Vagina (tissue), 2 donors: ENCODE results near the gene BRD8. TPM values are rescaled to one million over a fixed set of nuclear protein-coding genes. Genes with fewer than 3 reads are reported as not detected.

Source experiments
- DNase-seq, 2 donors: peaks; one replicate each; pipeline ENCODE4 v3.0.0-alpha.2; 2017; ENCODE audit errors: extremely low spot score in 2 of 2
- H3K27ac ChIP-seq: fragments of 200-600 bp; sonication (generic); one replicate; pipeline ENCODE4 v1.5.1; 2019
- H3K27me3 ChIP-seq: fragments of 200-600 bp; sonication (generic); one replicate; pipeline ENCODE4 v1.5.1; 2019
- H3K36me3 ChIP-seq, 2 donors: fragments of 200-600 bp; sonication (generic); one replicate each; pipeline ENCODE4 v1.5.1; 2017 to 2019
- H3K4me1 ChIP-seq: fragments of 200-600 bp; sonication (generic); one replicate; pipeline ENCODE4 v1.5.1; 2019
- H3K4me3 ChIP-seq, 2 donors: fragments of 200-600 bp; sonication (generic); 1 replicate in 1 of 2; 2 replicates in 1 of 2; pipeline ENCODE4 v1.5.1; 2016 to 2019
- H3K9me3 ChIP-seq: fragments of 200-600 bp; sonication (generic); one replicate; pipeline ENCODE4 v1.5.1; 2019
- POLR2A ChIP-seq, 2 donors: fragments of 450-650 bp; IDR thresholded peaks; one replicate each; pipeline ENCODE4 v1.6.1; 2017; ENCODE audit warnings: antibody characterized with exemption in 2 of 2, mild to moderate bottlenecking in 2 of 2, moderate library complexity in 2 of 2
- POLR2AphosphoS5 ChIP-seq, 2 donors: sonication (generic); formaldehyde crosslinking; IDR thresholded peaks; one replicate each; pipeline ENCODE4 v1.9.0; 2017; ENCODE audit warnings: antibody characterized with exemption in 2 of 2, mild to moderate bottlenecking in 2 of 2, low read depth in 1 of 2; ENCODE audit not compliant: insufficient read depth in 1 of 2
- intact Hi-C: fragments of 100-400 bp; cut with DNase I; formaldehyde crosslinking; loops from one replicate; pipeline ENCODE4 v1.15.1; 2023
- total RNA-seq: library from RNA; depleted of rRNA; stranded (reverse); fragments of >200 nt; gene quantifications from one replicate; pipeline ENCODE4 v1.2.3, GENCODE V29; 2016
- TF ChIP-seq, protein P1 (sequence below), 3 experiments: fragments of 450-650 bp in 2 of 3; fragments of 200-600 bp in 1 of 3; sonication (generic) in 1 of 3; IDR thresholded peaks; one replicate each; pipeline ENCODE4 v1.5.1; 2017 to 2019; ENCODE audit warnings: antibody characterized with exemption in 3 of 3, mild to moderate bottlenecking in 2 of 3, moderate library complexity in 2 of 3

BRD8 gene
- total RNA-seq, 1 donor from 2014 or later = 34.6 TPM

DNA sequence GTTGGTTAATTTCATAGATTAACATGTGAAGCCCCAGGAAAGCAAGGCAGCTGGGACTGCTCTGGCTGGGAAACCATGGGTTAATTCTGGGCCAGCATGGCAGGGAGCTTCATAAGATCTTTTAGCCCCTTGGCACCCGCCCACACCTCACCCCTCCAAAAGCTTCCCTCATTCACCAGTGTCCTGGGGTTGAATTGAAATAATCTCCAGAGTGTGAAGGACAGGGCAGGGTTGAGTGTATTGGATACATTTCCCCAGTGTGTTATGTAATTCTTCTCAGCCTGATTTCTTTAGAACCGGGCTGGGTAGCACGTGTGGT lies 75.2 kb downstream of the BRD8 start:
- Histone ChIP-seq H3K27me3 (no peaks in the 10 kb centered on the region), H3K4me3 (no peak overlapping the region), H3K4me1 (no peaks in the 10 kb centered on the region), H3K27ac (no peak overlapping the region), H3K9me3 (no peaks in the 10 kb centered on the region), H3K36me3 (no peaks in the 10 kb centered on the region)
- TF ChIP-seq, protein P1, sequence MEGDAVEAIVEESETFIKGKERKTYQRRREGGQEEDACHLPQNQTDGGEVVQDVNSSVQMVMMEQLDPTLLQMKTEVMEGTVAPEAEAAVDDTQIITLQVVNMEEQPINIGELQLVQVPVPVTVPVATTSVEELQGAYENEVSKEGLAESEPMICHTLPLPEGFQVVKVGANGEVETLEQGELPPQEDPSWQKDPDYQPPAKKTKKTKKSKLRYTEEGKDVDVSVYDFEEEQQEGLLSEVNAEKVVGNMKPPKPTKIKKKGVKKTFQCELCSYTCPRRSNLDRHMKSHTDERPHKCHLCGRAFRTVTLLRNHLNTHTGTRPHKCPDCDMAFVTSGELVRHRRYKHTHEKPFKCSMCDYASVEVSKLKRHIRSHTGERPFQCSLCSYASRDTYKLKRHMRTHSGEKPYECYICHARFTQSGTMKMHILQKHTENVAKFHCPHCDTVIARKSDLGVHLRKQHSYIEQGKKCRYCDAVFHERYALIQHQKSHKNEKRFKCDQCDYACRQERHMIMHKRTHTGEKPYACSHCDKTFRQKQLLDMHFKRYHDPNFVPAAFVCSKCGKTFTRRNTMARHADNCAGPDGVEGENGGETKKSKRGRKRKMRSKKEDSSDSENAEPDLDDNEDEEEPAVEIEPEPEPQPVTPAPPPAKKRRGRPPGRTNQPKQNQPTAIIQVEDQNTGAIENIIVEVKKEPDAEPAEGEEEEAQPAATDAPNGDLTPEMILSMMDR (IDR thresholded peaks at IDR 0.05) = no peak
- no peak for TF ChIP-seq POLR2AphosphoS5 (IDR thresholded peaks at IDR 0.05; ENCODE audit: insufficient read depth in 1 of 2, low read depth in 1 of 2)
- no peak for TF ChIP-seq POLR2A (IDR thresholded peaks at IDR 0.05)
- DNase-seq = no peak
- intact Hi-C loops = no loop called here

DNA sequence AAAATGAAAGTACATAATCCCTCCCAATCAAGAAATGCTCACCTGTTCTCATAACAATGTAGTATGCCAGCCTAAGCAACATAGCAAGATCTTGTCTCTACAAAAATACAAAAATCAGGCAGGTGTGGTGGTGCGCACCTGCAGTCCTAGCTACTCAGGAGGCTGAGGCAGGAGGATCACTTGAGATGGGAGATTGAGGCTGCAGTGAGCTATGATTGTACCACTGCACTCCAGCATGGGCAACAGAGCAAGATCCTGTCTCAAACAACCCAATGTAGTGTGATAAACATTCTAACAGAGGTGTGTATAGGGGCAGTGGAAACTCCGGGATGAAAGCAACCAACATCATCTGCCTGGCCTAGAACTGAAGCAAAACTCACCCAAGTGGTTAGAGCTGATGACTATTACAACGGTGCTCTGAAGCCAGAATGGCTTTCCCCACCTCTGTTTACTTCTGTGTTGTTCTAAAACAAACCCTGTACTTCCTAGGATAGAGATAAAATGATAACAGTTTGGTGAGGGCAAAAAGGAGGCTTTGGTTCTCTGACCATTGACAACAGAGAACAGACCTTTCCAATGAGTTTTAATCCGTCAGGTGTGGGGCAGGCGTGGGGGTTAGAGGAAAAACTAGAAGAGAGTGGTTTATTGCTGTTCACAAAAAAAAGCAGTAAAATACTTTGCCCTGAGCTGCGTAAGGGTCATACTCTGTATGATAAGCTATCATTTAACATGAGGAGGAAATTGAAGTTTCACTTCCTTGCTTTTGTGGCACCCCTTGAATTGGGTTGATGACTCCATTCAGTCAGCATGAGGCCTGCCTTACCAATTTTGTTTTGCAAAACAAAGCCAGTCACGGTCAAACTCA lies 75.7 kb downstream of the BRD8 start:
- H3K36me3 ChIP-seq = no peaks in the 10 kb centered on the region
- no peaks in the 10 kb centered on the region for H3K4me1 ChIP-seq
- DNase-seq = no peak
- H3K4me3 ChIP-seq = no peak overlapping the region
- H3K27me3 ChIP-seq = no peaks in the 10 kb centered on the region
- no peaks in the 10 kb centered on the region for H3K9me3 ChIP-seq
- TF ChIP-seq, protein P1 (IDR thresholded peaks at IDR 0.05) = no peak
- H3K27ac ChIP-seq = no peak overlapping the region
- intact Hi-C loops = no loop called here

DNA sequence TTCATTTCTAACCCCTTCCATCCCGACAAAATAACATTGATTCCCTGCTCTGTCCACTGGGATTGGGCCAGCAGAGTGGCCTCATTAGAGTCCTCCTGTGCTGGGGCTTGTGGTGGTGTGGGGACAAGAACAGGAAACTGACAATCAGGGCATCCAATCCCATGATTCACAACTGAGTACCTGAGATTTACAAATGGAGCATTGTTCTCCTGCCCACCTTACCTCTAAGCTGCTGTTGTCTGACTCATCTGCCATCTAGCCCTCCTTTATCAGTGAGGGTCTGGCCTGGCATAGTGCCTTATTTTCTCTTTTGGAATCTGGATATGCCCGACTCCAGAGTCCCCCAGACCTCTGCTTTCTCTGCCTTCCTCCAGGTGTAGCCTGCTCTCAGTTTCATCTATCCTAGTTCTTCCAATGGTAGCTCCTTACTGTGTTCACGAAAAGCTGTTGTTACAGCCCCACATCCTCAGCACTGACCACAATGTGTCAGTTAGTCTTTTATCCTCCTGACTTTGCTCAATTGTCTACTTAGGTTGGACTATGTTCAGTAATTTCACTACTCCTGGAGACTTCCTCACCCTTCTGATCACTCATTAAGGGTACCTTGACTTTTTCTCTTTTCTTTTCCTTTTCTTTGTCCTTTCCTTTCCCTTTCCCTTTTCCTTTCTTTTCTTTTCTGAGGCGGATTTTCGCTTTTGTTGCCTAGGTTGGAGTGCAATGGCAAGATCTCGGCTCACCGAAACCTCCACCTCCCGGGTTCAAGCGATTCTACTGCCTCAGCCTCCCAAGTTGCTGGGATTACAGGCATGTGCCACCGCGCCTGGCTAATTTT lies 81.2 kb downstream of the BRD8 start:
- no peaks in the 10 kb centered on the region for H3K27me3 ChIP-seq
- TF ChIP-seq, protein P1 (IDR thresholded peaks at IDR 0.05) = no peak
- no peak for TF ChIP-seq POLR2A (IDR thresholded peaks at IDR 0.05)
- no peak for TF ChIP-seq POLR2AphosphoS5 (IDR thresholded peaks at IDR 0.05; ENCODE audit: insufficient read depth in 1 of 2, low read depth in 1 of 2)
- no peaks in the 10 kb centered on the region for H3K9me3 ChIP-seq
- no peaks in the 10 kb centered on the region for H3K36me3 ChIP-seq
- H3K4me3 ChIP-seq = no peak overlapping the region
- H3K4me1 ChIP-seq = no peaks in the 10 kb centered on the region
- intact Hi-C loops = no loop called here
- DNase-seq = no peak
- no peak overlapping the region for H3K27ac ChIP-seq

DNA sequence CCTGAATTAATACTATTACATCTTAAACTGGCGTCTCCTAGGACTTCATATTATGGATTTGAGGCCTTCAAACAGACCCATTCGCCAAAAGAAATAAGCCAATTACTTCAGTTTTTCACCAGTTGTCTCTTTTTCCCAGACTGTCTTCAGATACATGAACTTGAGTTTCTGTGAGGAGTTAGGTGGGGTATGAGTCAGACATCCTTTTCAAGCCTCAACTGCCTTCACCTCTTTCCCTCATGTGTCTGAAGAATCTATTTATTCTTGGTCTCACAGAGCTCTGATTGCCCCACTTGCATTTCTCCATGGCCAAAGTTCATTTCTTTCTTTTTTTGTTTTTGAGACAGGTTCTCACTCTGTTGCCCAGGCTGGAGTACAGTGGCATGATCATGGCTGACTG lies 82.1 kb downstream of the BRD8 start:
- H3K4me3 ChIP-seq = no peak overlapping the region
- intact Hi-C loops = no loop called here
- H3K27ac ChIP-seq = no peak overlapping the region
- TF ChIP-seq POLR2AphosphoS5 (IDR thresholded peaks at IDR 0.05; ENCODE audit: insufficient read depth in 1 of 2, low read depth in 1 of 2) (no peak), POLR2A (IDR thresholded peaks at IDR 0.05) (no peak)
- TF ChIP-seq, protein P1 (IDR thresholded peaks at IDR 0.05) = no peak
- DNase-seq = no peak
- H3K4me1 ChIP-seq = no peaks in the 10 kb centered on the region
- H3K9me3 ChIP-seq = no peaks in the 10 kb centered on the region
- no peaks in the 10 kb centered on the region for H3K36me3 ChIP-seq
- H3K27me3 ChIP-seq = no peaks in the 10 kb centered on the region
